CD1c-positive myeloid dendritic cell (primary cell): ENCODE data around the gene SLC25A48.

ENCODE experiments used
- DNase-seq: peaks from one replicate; pipeline ENCODE4 v3.0.0-alpha.2; 2016; ENCODE audit errors: extremely low spot score

Gene SLC25A48

GRCh38 chr5:135920199-135920598, 85.7 kb downstream of the SLC25A48 start:
- DNase-seq, result no peak

- no peak for DNase-seq
These were observed 86.9 kb downstream of the SLC25A48 start for GRCh38 chr5:135921388-135921787.

GRCh38 chr5:135930029-135930948, 95.8 kb downstream of the SLC25A48 start:
- no peak for DNase-seq

GRCh38 chr5:135930949-135931295, 96.5 kb downstream of the SLC25A48 start:
- no peak for DNase-seq

GRCh38 chr5:135934939-135935338, 100.5 kb downstream of the SLC25A48 start:
- no peak for DNase-seq

GRCh38 chr5:135937245-135937911, 102.9 kb downstream of the SLC25A48 start:
- no peak for DNase-seq
